HL-60 (cell line): ENCODE measurements around the gene SFXN5.

Experiments
- SPI1 ChIP-seq: IDR thresholded peaks from 2 replicates; pipeline ENCODE4 v1.6.1; 2012; ENCODE audit warnings: low read depth, mild to moderate bottlenecking, borderline replicate concordance
- TF ChIP-seq, protein P1 (sequence below): IDR thresholded peaks from one replicate; pipeline ENCODE4 v1.5.1; 2011; ENCODE audit warnings: low read length, control low read depth, inconsistent platforms; ENCODE audit not compliant: insufficient read depth
- TF ChIP-seq, protein P2 (sequence below): IDR thresholded peaks from 2 replicates; pipeline ENCODE4 v1.6.1; 2012; ENCODE audit warnings: low read depth; ENCODE audit not compliant: insufficient replicate concordance

DNA sequence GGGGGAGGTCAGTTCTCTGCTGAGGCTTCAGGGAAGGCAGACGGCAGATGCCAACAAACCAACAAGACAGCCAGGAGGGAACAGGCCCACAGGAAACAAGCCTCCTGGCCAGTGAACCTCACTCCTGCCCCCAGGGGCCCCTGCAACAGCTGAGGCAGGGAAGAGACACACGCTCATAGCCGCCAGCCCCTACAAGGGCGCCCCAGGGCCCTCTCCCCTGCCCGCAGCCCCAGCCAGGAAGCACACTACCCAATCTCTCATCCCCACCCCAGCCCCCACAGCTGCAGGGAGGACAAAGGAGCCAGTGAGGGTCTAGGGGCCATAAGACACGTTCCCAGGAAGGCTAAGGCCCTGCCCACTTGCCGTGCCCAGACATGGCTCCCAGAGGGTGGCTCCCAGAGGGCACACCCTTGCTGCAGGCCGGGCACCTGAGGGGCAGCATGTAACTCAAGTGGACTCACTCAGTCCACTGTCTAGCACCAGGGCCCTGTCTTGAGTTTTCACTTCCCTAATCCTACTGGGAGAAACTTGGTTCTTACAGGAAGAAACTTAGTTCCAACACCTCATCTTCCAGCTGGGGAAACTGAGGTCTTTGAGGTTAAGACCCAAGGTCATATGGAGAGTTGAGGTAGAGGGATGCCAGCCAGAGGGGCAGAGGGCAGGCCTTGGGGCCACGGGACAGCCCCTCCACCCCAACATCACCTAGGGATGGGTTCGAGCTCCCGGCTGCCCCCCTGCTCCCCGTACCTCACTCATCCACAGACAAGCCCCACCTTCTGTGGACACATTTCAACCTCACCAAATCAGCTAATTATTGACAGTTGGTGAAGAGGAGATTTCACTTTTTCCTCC, 116.9 kb downstream of the SFXN5 start:
- TF ChIP-seq, protein P1, sequence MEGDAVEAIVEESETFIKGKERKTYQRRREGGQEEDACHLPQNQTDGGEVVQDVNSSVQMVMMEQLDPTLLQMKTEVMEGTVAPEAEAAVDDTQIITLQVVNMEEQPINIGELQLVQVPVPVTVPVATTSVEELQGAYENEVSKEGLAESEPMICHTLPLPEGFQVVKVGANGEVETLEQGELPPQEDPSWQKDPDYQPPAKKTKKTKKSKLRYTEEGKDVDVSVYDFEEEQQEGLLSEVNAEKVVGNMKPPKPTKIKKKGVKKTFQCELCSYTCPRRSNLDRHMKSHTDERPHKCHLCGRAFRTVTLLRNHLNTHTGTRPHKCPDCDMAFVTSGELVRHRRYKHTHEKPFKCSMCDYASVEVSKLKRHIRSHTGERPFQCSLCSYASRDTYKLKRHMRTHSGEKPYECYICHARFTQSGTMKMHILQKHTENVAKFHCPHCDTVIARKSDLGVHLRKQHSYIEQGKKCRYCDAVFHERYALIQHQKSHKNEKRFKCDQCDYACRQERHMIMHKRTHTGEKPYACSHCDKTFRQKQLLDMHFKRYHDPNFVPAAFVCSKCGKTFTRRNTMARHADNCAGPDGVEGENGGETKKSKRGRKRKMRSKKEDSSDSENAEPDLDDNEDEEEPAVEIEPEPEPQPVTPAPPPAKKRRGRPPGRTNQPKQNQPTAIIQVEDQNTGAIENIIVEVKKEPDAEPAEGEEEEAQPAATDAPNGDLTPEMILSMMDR: no peak
- TF ChIP-seq SPI1: no peak
- TF ChIP-seq, protein P2, sequence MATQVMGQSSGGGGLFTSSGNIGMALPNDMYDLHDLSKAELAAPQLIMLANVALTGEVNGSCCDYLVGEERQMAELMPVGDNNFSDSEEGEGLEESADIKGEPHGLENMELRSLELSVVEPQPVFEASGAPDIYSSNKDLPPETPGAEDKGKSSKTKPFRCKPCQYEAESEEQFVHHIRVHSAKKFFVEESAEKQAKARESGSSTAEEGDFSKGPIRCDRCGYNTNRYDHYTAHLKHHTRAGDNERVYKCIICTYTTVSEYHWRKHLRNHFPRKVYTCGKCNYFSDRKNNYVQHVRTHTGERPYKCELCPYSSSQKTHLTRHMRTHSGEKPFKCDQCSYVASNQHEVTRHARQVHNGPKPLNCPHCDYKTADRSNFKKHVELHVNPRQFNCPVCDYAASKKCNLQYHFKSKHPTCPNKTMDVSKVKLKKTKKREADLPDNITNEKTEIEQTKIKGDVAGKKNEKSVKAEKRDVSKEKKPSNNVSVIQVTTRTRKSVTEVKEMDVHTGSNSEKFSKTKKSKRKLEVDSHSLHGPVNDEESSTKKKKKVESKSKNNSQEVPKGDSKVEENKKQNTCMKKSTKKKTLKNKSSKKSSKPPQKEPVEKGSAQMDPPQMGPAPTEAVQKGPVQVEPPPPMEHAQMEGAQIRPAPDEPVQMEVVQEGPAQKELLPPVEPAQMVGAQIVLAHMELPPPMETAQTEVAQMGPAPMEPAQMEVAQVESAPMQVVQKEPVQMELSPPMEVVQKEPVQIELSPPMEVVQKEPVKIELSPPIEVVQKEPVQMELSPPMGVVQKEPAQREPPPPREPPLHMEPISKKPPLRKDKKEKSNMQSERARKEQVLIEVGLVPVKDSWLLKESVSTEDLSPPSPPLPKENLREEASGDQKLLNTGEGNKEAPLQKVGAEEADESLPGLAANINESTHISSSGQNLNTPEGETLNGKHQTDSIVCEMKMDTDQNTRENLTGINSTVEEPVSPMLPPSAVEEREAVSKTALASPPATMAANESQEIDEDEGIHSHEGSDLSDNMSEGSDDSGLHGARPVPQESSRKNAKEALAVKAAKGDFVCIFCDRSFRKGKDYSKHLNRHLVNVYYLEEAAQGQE: no peak
